ENCODE data around the gene VWC2L.

Gene VWC2L

GRCh38 chr2:214592011-214592410 is 181.2 kb downstream of the VWC2L start:
- no peaks in the 10 kb centered on the region for H4K20me1 ChIP-seq (ENCODE audit: control insufficient read depth, insufficient read depth, low read depth, low read length)
- no peaks in the 10 kb centered on the region for H3F3A ChIP-seq (ENCODE audit: control insufficient read depth, insufficient read depth)
- H3K79me2 ChIP-seq (ENCODE audit: control insufficient read depth, low read length) = no peaks in the 10 kb centered on the region
- H3K9me2 ChIP-seq (replicated peaks; ENCODE audit: control insufficient read depth, low read length) = no peaks in the 10 kb centered on the region
- no peaks in the 10 kb centered on the region for H3K9me3 ChIP-seq (ENCODE audit: control insufficient read depth, insufficient read depth, low read length)
- H3K4me3 ChIP-seq (ENCODE audit: low read length) = no peak overlapping the region
- no peaks in the 10 kb centered on the region for H3K36me3 ChIP-seq (ENCODE audit: control insufficient read depth, low read length)
- no peak overlapping the region for H3K27ac ChIP-seq (ENCODE audit: low read depth, low read length)
- H3K4me2 ChIP-seq (ENCODE audit: low read length) = no peak overlapping the region
- no peak for TF ChIP-seq CTCF (IDR thresholded peaks at IDR 0.05; ENCODE audit: low read depth, low read length, poor library complexity, severe bottlenecking)
- no peak for TF ChIP-seq EZH2phosphoT487 (IDR thresholded peaks at IDR 0.05; ENCODE audit: borderline replicate concordance, low read length)
- H3K27me3 ChIP-seq (ENCODE audit: control insufficient read depth, low read length) = no peaks in the 10 kb centered on the region
- H3K4me1 ChIP-seq (ENCODE audit: control insufficient read depth, low read length) = no peaks in the 10 kb centered on the region

DNA sequence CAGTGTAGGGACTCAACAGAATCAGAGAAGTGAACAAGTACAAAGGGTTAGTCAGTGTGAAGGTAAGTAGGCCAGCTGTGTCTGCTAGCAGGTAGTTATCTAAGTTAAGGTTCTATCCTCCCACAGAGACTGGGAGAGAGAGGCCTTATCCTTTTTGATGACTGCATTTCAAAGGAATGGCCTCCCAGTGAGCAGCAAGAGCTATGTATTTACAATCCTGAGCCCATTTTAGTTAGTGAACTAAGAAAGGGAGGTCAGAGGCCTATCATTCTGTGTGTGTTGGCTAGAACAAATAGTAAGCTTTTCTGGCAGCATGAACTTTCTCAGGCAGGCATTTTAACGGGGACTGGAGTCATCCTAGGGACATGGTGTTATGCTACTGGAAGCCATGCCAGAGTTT is 182.9 kb downstream of the VWC2L start:
- no peaks in the 10 kb centered on the region for H3K4me1 ChIP-seq (ENCODE audit: control insufficient read depth, low read length)
- TF ChIP-seq CTCF (IDR thresholded peaks at IDR 0.05; ENCODE audit: low read depth, low read length, poor library complexity, severe bottlenecking) (no peak), EZH2phosphoT487 (IDR thresholded peaks at IDR 0.05; ENCODE audit: borderline replicate concordance, low read length) (no peak)
- no peak overlapping the region for H3K4me3 ChIP-seq (ENCODE audit: low read length)
- H3K4me2 ChIP-seq (ENCODE audit: low read length) = no peak overlapping the region
- no peaks in the 10 kb centered on the region for H3F3A ChIP-seq (ENCODE audit: control insufficient read depth, insufficient read depth)
- H3K9me3 ChIP-seq (ENCODE audit: control insufficient read depth, insufficient read depth, low read length) = no peaks in the 10 kb centered on the region
- H3K27ac ChIP-seq (ENCODE audit: low read depth, low read length) = no peak overlapping the region
- no peaks in the 10 kb centered on the region for H3K27me3 ChIP-seq (ENCODE audit: control insufficient read depth, low read length)
- no peaks in the 10 kb centered on the region for H3K79me2 ChIP-seq (ENCODE audit: control insufficient read depth, low read length)
- H3K9me2 ChIP-seq (replicated peaks; ENCODE audit: control insufficient read depth, low read length) = no peaks in the 10 kb centered on the region
- H4K20me1 ChIP-seq (ENCODE audit: control insufficient read depth, insufficient read depth, low read depth, low read length) = no peaks in the 10 kb centered on the region
- no peaks in the 10 kb centered on the region for H3K36me3 ChIP-seq (ENCODE audit: control insufficient read depth, low read length)

DNA sequence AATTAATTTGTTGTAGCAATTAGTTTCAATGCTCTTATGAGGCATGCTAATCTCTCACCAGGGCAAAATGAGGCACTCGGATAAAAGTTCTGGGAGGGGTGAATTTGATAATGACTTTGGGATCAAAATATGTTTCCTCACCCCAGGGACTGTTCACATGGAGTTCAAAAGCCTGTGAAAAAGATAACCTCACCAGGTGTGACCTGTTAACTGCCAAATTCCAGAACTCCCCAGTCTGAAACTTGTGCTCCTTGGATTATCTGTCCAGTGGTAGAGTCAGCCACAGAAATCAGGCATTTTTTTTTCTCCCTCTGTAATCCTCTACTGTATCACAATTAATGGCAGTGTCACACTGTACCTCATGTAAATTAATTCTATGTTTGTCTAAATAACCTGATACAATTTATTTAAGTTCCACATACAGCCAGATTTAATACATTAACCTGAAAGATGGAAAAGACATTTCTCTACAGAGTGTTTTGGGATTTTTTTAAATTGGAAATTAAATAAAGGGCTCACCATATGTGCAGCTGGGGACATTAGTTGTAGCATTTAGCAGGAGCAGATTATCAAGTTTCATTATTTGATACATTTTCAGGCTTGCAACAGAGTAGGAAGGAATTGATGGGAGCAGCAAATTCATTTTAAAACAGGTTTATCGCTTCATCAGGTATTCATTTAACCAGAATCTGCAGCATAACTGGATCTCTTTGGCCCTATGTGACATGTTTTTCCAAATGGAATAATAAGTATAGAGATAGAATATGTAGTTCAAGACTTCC is 191.2 kb downstream of the VWC2L start:
- Histone ChIP-seq H3K27ac (ENCODE audit: low read depth, low read length) (no peak overlapping the region), H3K36me3 (ENCODE audit: control insufficient read depth, low read length) (no peaks in the 10 kb centered on the region), H4K20me1 (ENCODE audit: control insufficient read depth, insufficient read depth, low read depth, low read length) (no peaks in the 10 kb centered on the region), H3K9me2 (replicated peaks; ENCODE audit: control insufficient read depth, low read length) (no peaks in the 10 kb centered on the region), H3K27me3 (ENCODE audit: control insufficient read depth, low read length) (no peaks in the 10 kb centered on the region), H3K4me1 (ENCODE audit: control insufficient read depth, low read length) (no peaks in the 10 kb centered on the region), H3K79me2 (ENCODE audit: control insufficient read depth, low read length) (no peaks in the 10 kb centered on the region), H3K9me3 (ENCODE audit: control insufficient read depth, insufficient read depth, low read length) (no peaks in the 10 kb centered on the region), H3K4me3 (ENCODE audit: low read length) (no peak overlapping the region), H3K4me2 (ENCODE audit: low read length) (no peak overlapping the region), H3F3A (ENCODE audit: control insufficient read depth, insufficient read depth) (no peaks in the 10 kb centered on the region)
- TF ChIP-seq CTCF (IDR thresholded peaks at IDR 0.05; ENCODE audit: low read depth, low read length, poor library complexity, severe bottlenecking) = no peak
- no peak for TF ChIP-seq EZH2phosphoT487 (IDR thresholded peaks at IDR 0.05; ENCODE audit: borderline replicate concordance, low read length)
